Activated CD4-positive, alpha-beta memory T cell treated with anti-CD3 and anti-CD28 coated beads for 36 hours (primary cell): Measurements from ENCODE around the gene ZSCAN2. TPM values are rescaled to one million over a fixed set of nuclear protein-coding genes. Genes with fewer than 3 reads are reported as not detected.
A peak's percentile ranks its signal among the peaks of the same experiment; 100 is the strongest.

Source experiments
- CTCF ChIA-PET: fragments of 350-600 bp; sonication (Branson Sonifier 250); formaldehyde crosslinking; loops from one replicate; lab custom pipeline; 2021; ENCODE audit warnings: antibody characterized with exemption, inconsistent platforms; lab: Charles Lee
- POLR2A ChIA-PET: fragments of 350-600 bp; sonication (Branson Sonifier 250); formaldehyde crosslinking; loops from one replicate; lab custom pipeline; 2021; ENCODE audit warnings: antibody characterized with exemption; lab: Charles Lee
- DNase-seq: peaks from one replicate; pipeline ENCODE4 v3.0.0-alpha.2; 2020
- H3K27ac Mint-ChIP-seq: one replicate; pipeline ENCODE4 v1.8.0; 2021; ENCODE audit warnings: mixed read lengths
- H3K27me3 Mint-ChIP-seq: one replicate; pipeline ENCODE4 v1.8.0; 2021; ENCODE audit warnings: mixed read lengths
- H3K36me3 Mint-ChIP-seq: one replicate; pipeline ENCODE4 v1.8.0; 2021; ENCODE audit warnings: mixed read lengths
- H3K4me1 Mint-ChIP-seq: one replicate; pipeline ENCODE4 v1.8.0; 2021; ENCODE audit warnings: low read depth, mixed read lengths
- H3K4me3 Mint-ChIP-seq: one replicate; pipeline ENCODE4 v1.8.0; 2021; ENCODE audit warnings: mild to moderate bottlenecking, mixed read lengths
- H3K9me3 Mint-ChIP-seq: one replicate; pipeline ENCODE4 v1.8.0; 2021; ENCODE audit warnings: mixed read lengths
- intact Hi-C: fragments of 100-400 bp; cut with micrococcal nuclease; formaldehyde crosslinking; loops from one replicate; pipeline ENCODE4 v1.15.1; 2023
- total RNA-seq, 2 experiments: library from RNA; stranded (reverse); gene quantifications; one replicate each; pipeline ENCODE4 v1.2.3, GENCODE V29; 2021

The ZSCAN2 gene
- total RNA-seq, 2 experiments from 2014 or later = 7.5 to 9.5 TPM

DNA sequence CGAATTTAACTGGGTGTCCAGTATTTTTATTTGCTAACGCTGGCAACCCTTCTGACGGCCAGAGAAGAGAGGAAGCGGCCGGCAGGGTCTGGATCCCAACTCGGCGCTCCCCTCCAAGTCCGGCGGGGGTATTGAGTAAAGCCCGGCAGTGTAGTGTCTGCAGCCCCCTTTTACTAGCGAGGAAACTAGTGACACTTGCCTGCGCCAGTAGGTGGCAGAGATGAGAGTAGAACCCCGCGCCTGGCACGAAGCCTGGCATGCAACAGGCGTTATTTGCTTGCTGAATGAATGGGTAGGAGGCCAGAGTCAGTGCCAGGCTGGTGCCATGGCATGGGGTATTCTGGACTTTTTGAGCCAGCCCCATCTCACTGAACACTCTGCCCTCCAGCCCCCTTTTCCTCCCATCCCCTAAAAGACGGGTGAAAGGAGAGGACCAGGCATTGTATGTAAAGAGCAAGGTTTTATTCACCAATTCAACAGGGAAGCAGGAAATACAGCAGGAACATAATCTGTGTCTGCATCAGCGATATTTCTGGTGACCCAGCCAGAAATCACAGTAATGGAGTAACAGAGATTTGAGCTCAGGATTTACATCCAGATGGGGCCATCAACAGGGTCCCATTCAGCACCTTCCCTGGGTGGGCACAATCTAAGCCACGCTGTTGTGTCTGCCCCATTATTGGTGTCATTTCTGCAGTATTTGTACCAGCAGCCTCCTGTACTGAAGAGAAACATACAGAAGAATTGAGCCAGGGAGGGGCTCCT is 54.1 kb downstream of the ZSCAN2 start:
- Mint-ChIP-seq H3K4me3 (peak overlapping the region; percentile 97), H3K27ac (peak overlapping the region; percentile 69), H3K9me3 (no peaks in the 10 kb centered on the region), H3K4me1 (peaks cover 47% of the 10 kb centered on the region), H3K27me3 (no peaks in the 10 kb centered on the region), H3K36me3 (peaks cover 10% of the 10 kb centered on the region)
- DNase-seq = peak; percentile 89
- intact Hi-C loops = loop anchor here (1.0 to 5.0 kb wide), 9 partner anchors 14 to 273 kb away; partner anchors contain the start of gene SEC11A
- POLR2A ChIA-PET = interaction anchor here (0.9 to 2.6 kb wide), 10 partner anchors 8 to 94 kb away, joined by 3 to 9 read pairs (median 4); partner anchors contain the start of genes SEC11A and ZSCAN2
- CTCF ChIA-PET = interaction anchor here (0.8 to 4.5 kb wide), 22 partner anchors 9 to 274 kb away, joined by 3 to 25 read pairs (median 6); partner anchors contain the start of genes SEC11A and ZSCAN2

DNA sequence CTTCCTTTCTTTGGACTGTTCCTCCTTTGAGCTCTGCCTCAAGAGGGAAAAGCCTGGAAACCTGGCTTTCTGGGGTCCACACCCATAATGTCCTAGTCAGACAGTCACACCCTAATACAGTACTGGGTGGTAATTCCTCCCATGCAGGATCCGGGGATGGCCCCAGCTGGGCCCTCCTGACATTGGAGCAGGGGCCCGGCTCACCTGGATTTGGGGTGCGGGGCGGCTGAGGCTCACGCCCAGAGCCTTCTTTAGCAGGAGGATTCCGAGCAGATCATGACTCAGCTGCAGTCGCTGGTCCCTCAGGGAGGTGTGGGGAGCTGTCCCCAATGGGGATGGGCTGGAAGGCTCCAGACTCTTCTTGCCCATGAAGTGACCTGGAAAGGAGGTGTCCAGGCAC is 56.2 kb downstream of the ZSCAN2 start:
- ChIA-PET POLR2A (interaction anchor here (0.7 to 1.2 kb wide), 3 partner anchors 12 to 80 kb away, joined by 3 read pairs; no protein-coding TSS in a partner anchor), CTCF (interaction anchor here (0.5 to 2.4 kb wide), 9 partner anchors 13 to 271 kb away, joined by 3 to 10 read pairs (median 6); no protein-coding TSS in a partner anchor)
- Mint-ChIP-seq H3K27me3 (no peaks in the 10 kb centered on the region), H3K9me3 (no peaks in the 10 kb centered on the region), H3K4me1 (peaks cover 42% of the 10 kb centered on the region), H3K4me3 (peak overlapping the region; percentile 69), H3K27ac (no peak overlapping the region), H3K36me3 (peaks cover 6% of the 10 kb centered on the region)
- no peak for DNase-seq
- intact Hi-C loops = no loop called here

DNA sequence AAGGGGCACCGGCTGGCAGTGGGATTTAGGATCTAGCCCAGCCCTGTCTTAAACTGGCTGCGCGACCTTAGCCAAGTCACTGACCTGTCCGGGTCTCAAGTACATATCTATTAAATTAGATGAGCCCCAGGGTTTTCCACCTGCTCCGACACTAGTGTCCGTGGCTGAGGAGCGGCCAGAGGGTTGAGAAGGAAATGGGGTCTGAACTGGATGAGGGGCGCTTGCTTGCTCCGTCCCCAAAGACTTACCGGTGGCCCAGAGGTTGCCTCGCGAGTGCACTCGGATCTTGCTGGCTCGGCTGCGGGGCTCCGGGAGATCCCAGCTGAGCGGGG is 56.9 kb downstream of the ZSCAN2 start:
- Mint-ChIP-seq H3K9me3 (no peaks in the 10 kb centered on the region), H3K36me3 (peaks cover 2% of the 10 kb centered on the region), H3K27ac (peak overlapping the region; percentile 15), H3K4me1 (peaks cover 38% of the 10 kb centered on the region), H3K27me3 (no peaks in the 10 kb centered on the region), H3K4me3 (peak overlapping the region; percentile 69)
- DNase-seq = no peak
- POLR2A ChIA-PET = interaction anchor here (0.9 to 1.3 kb wide), 3 partner anchors 12 to 59 kb away, joined by 3 to 4 read pairs (median 3); partner anchors contain the start of gene SEC11A
- intact Hi-C loops = loop anchor here (1.0 to 2.0 kb wide), 2 partner anchors 27 to 221 kb away; no protein-coding TSS in a partner anchor
- CTCF ChIA-PET = interaction anchor here (1.2 to 2.0 kb wide), 2 partner anchors 26 to 59 kb away, joined by 5 to 6 read pairs; no protein-coding TSS in a partner anchor

DNA sequence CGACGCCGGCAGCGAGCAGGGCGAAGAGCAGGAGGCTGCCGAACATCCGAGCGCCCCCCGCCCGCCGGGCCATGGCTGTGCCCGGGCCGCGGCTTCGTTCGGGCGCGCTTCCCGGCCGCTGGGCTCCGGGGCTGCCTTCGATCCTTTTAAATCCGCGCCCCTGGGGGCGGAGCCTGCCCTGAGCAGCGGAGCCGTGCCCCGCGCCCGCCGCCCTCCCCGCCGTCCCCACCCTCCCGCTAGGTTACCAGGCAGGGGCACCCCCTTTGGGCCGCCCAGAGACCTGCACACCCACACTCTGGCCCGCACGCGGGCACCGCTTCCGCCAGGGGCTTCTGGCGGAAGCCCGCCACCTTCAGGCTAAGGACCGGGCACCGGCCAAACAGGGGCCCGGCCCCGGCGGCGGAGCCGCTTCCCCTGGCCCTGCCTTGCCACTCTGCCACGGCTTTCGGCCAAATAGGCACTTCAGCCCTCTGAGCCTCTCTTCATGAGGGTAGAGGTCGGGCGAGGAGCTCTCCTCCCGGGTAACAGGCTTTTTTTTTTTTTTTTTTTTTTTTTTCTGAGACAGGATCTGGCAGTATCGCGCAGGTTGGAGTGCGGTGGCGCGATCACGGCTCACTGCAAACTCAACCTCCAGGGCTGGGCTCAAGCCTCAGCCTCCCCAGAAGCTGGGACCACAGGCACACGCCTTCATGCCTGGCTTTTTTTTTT is 57.4 kb downstream of the ZSCAN2 start, which contains the start of gene NMB:
Gene NMB (minus strand): TSS at position 120 of the 708 bp plus-strand sequence. CDS start 47 bp downstream, at position 73.
- H3K36me3 Mint-ChIP-seq = peaks cover 2% of the 10 kb centered on the region
- peak within 1 kb of the TSS; percentile 69 for H3K4me3 Mint-ChIP-seq
- intact Hi-C loops = loop anchor here (1.0 to 2.0 kb wide), 2 partner anchors 27 to 220 kb away; no protein-coding TSS in a partner anchor
- no peaks in the 10 kb centered on the region for H3K9me3 Mint-ChIP-seq
- no peaks in the 10 kb centered on the region for H3K27me3 Mint-ChIP-seq
- peak; percentile 90 for DNase-seq
- ChIA-PET CTCF (interaction anchor here (0.6 to 2.1 kb wide), 12 partner anchors 10 to 220 kb away, joined by 3 to 14 read pairs (median 4); no protein-coding TSS in a partner anchor), POLR2A (interaction anchor here (1.1 to 1.3 kb wide), 3 partner anchors 13 to 89 kb away, joined by 3 to 7 read pairs (median 4); partner anchors contain the start of gene SEC11A)
- peaks cover 34% of the 10 kb centered on the region for H3K4me1 Mint-ChIP-seq
- H3K27ac Mint-ChIP-seq = peak within 1 kb of the TSS; percentile 68

DNA sequence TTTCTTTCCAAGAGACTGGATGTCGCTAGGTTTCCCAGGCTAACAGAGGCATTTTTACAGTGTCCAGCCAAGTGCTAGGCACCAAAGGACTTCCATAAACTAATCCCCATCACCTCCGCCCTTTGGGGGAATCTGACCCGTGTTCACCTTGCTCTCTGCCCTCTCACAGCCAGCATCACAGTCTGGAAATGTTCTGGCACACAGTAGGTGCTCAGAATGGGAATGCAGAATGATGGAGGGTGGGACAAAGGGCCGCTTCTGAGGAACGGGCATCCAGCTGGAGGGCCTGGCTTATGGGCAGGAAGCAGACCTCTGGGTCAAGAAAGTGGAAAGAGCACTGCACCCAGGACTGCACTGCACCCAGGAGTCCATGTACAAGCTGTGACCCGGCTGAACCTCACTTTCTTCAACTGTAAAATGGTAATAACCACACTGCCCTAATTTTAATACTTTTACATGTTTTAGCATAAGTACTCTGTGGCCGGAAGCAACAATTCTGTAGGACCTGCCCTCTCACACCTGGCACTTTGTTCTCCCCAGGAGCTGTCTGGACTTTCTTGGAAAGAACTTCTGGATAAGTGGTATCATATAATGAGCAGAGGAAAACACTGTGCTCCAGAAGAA is 58.1 kb downstream of the ZSCAN2 start:
- intact Hi-C loops = loop anchor here (1.0 to 2.0 kb wide), 2 partner anchors 26 to 219 kb away; no protein-coding TSS in a partner anchor
- Mint-ChIP-seq H3K36me3 (no peaks in the 10 kb centered on the region), H3K27ac (peak overlapping the region; percentile 68), H3K4me1 (peaks cover 29% of the 10 kb centered on the region), H3K4me3 (peak overlapping the region; percentile 68), H3K9me3 (no peaks in the 10 kb centered on the region), H3K27me3 (no peaks in the 10 kb centered on the region)
- ChIA-PET POLR2A (interaction anchor here (1.1 to 1.3 kb wide), 3 partner anchors 13 to 89 kb away, joined by 3 to 7 read pairs (median 4); partner anchors contain the start of gene SEC11A), CTCF (interaction anchor here (0.6 to 2.1 kb wide), 13 partner anchors 9 to 219 kb away, joined by 3 to 14 read pairs (median 4); no protein-coding TSS in a partner anchor)
- DNase-seq = no peak

DNA sequence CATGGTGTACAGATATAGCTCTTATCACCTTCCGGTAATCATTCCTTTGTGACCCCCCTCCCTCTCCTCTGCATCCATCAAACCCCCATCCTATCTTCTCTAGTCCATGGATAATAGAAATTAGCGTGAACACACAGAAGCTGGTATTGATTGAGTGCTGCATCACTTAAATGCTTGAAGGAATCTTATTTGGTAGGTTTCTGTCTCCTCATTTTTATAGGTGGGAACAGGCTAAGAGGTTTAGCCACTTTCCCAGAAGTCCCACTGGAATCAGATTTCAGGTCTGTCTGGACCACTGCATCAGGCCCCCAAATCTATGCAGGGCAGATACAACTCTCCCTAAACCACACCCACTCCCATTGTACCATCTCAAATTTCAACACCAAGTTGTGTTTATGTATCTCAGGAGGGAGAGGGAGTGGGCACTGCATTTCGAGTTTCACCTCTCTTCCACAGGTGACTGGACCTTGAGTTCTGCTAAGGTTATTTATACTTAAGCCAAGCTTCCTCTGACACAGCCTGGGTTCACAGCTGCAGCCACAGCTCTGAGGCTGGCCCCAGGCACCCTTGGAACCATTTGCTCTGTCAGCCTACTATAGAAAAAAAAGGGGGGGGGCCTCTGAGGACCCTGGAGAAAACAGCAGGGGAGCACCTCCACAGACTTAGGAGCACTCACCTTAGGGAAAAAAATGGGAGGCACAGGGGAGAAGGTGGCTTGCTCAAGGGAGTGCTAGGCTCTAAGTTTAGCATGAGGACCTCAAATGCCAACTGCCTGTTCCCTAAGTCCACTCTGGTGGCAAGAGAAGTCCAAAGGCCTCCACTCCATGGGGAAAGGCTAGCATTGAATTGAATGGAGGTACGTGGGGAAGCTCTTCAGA is 59.3 kb downstream of the ZSCAN2 start:
- peaks cover 6% of the 10 kb centered on the region for H3K36me3 Mint-ChIP-seq
- H3K27me3 Mint-ChIP-seq = no peaks in the 10 kb centered on the region
- no peak overlapping the region for H3K4me3 Mint-ChIP-seq
- intact Hi-C loops = loop anchor here (2.0 kb wide), 1 partner anchor 25 kb away; no protein-coding TSS in a partner anchor
- H3K4me1 Mint-ChIP-seq = peaks cover 23% of the 10 kb centered on the region
- no peak for DNase-seq
- no peaks in the 10 kb centered on the region for H3K9me3 Mint-ChIP-seq
- peak overlapping the region; percentile 29 for H3K27ac Mint-ChIP-seq
- ChIA-PET CTCF (interaction anchor here (0.7 to 2.1 kb wide), 4 partner anchors 28 to 87 kb away, joined by 3 to 14 read pairs (median 4); no protein-coding TSS in a partner anchor), POLR2A (interaction anchor here (1.0 kb wide), 1 partner anchor 16 kb away, joined by 4 read pairs; no protein-coding TSS in a partner anchor)

DNA sequence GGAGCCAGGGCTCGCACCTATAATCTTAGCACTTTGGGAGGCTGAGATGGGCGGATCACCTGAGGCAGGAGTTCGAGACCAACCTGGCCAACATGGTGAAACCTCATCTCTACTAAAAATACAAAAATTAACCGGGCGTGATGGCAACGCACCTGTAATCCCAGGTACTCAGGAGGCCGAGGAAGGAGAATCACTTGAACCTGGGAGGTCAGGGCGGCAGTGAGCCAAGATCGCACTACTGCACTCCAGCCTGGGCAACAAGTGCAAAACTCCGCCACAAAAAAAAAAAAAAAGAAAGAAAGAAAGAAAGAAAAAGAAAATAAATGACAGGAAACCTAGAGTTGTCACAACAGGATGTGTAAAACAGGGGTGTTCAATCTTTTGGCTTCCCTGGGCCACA is 60.2 kb downstream of the ZSCAN2 start:
- POLR2A ChIA-PET = no interaction called here
- no peaks in the 10 kb centered on the region for H3K27me3 Mint-ChIP-seq
- no peaks in the 10 kb centered on the region for H3K9me3 Mint-ChIP-seq

DNA sequence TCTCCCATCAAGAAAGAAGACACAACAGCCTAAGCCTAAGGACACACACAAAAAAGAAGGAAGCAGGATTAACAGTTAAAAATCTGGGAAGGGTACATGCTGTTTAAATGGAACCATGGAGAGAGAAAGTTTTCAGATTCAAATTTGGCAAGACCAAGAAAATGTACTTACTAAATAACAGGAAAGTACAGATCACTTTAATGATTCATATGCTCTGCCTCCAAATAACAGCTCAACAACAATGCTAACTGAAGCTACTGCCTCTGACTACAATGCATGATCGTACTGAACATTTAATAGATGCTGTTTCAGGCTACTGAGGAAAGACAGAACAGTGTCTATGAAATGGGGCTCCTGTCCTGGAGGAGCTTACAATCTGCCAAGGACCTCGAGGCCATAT is 65.6 kb downstream of the ZSCAN2 start:
- no peak for DNase-seq
- intact Hi-C loops = loop anchor here (5.0 kb wide), 1 partner anchor 316 kb away; the partner anchor contains the start of gene PDE8A
- H3K27me3 Mint-ChIP-seq = no peaks in the 10 kb centered on the region
- peaks cover 50% of the 10 kb centered on the region for H3K4me1 Mint-ChIP-seq
- H3K9me3 Mint-ChIP-seq = no peaks in the 10 kb centered on the region
- H3K27ac Mint-ChIP-seq = peak overlapping the region; percentile 70
- ChIA-PET POLR2A (interaction anchor here (0.6 to 1.5 kb wide), 3 partner anchors 50 to 144 kb away, joined by 3 to 6 read pairs (median 4); partner anchors contain the start of gene SEC11A), CTCF (interaction anchor here (1.0 to 1.5 kb wide), 6 partner anchors 34 to 79 kb away, joined by 3 to 8 read pairs (median 3); partner anchors contain the start of gene SEC11A)
- H3K4me3 Mint-ChIP-seq = no peak overlapping the region
- H3K36me3 Mint-ChIP-seq = peaks cover 37% of the 10 kb centered on the region

More for the DNA sequence above, 60.2 kb downstream of the ZSCAN2 start:
- CTCF ChIA-PET = no interaction called here
- Mint-ChIP-seq H3K36me3 (peaks cover 11% of the 10 kb centered on the region), H3K4me3 (no peak overlapping the region), H3K4me1 (peaks cover 29% of the 10 kb centered on the region), H3K27ac (no peak overlapping the region)
- no peak for DNase-seq
- intact Hi-C loops = no loop called here

DNA sequence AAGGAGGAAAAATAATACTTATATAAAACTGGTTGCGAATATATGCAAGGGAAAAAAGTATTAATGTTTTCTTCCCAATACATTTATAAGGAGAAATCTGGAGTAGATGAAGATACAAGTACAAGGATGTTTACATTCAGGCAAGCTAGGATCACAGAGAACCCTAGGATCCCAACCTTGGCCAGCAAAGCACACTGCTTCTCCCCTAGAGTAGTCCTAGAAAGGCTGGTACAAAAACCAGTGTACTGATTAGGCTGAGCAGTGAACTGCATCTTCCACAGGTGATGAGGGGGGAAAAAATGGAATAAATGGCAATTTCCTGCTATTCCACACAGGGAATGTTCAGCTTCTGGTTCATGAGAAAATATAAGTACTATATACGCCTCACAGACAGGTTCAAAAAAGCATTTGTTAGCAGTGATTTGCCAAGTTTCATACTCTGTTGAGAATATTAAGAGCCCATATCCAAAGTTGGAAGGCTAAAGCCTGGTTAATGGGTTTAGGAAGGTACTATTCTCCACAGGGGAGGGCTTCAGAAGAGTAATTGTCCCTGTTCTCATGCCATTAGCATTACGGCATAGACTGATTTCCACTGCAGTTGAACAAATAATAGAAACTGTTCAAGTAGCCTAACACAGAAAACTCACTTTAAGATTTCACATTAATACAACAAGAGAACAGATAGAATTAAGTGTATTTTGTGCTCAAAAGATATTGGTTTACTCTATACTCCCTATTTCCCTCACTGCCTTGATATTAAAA is 67.6 kb downstream of the ZSCAN2 start:
- Mint-ChIP-seq H3K27ac (peak overlapping the region; percentile 79), H3K9me3 (no peaks in the 10 kb centered on the region), H3K4me3 (peak overlapping the region; percentile 20), H3K4me1 (peaks cover 60% of the 10 kb centered on the region), H3K27me3 (no peaks in the 10 kb centered on the region), H3K36me3 (peaks cover 39% of the 10 kb centered on the region)
- intact Hi-C loops = loop anchor here (5.0 kb wide), 1 partner anchor 314 kb away; the partner anchor contains the start of gene PDE8A
- POLR2A ChIA-PET = interaction anchor here (0.7 to 1.4 kb wide), 6 partner anchors 14 to 83 kb away, joined by 3 to 9 read pairs (median 6); partner anchors contain the start of genes SEC11A and WDR73
- DNase-seq = no peak
- CTCF ChIA-PET = interaction anchor here (0.6 to 1.3 kb wide), 7 partner anchors 10 to 81 kb away, joined by 3 to 7 read pairs (median 4); partner anchors contain the start of genes NMB, SEC11A and WDR73
